HepG2 (cell line): ENCODE results near the gene PAMR1. TPM values are rescaled to one million over a fixed set of nuclear protein-coding genes. Genes with fewer than 3 reads are reported as not detected.
A peak's percentile ranks its signal among the peaks of the same experiment; 100 is the strongest.

Experiments
- CREM ChIP-seq, 2 experiments: sonication (generic) in 1 of 2; formaldehyde crosslinking in 1 of 2; IDR thresholded peaks; 2 replicates each; pipeline versions ENCODE4 v1.4.0 to v1.6.1; 2016 to 2020; ENCODE audit warnings: antibody characterized with exemption in 1 of 2, mild to moderate bottlenecking in 1 of 2, missing genetic modification reagents in 1 of 2
- HNRNPLL ChIP-seq: fragments of 200-400 bp; formaldehyde crosslinking; IDR thresholded peaks from 2 replicates; pipeline ENCODE4 v1.6.1; 2017; ENCODE audit warnings: mild to moderate bottlenecking, low read depth, low read length; ENCODE audit not compliant: poor library complexity, severe bottlenecking
- HOXA9 ChIP-seq: sonication (generic); formaldehyde crosslinking; IDR thresholded peaks from 2 replicates; pipeline ENCODE4 v1.8.1; 2022; ENCODE audit warnings: missing genetic modification reagents, mild to moderate bottlenecking, moderate library complexity, borderline replicate concordance
- JARID2 ChIP-seq: sonication (generic); formaldehyde crosslinking; IDR thresholded peaks from 2 replicates; pipeline ENCODE4 v1.8.1; 2023; ENCODE audit warnings: missing genetic modification reagents, inconsistent platforms; ENCODE audit not compliant: insufficient replicate concordance
- KLF15 ChIP-seq: sonication (generic); formaldehyde crosslinking; IDR thresholded peaks from 2 replicates; pipeline ENCODE4 v1.8.1; 2023; ENCODE audit warnings: borderline replicate concordance, mild to moderate bottlenecking, inconsistent platforms, missing genetic modification reagents, mixed read lengths
- MATR3 ChIP-seq: sonication (generic); formaldehyde crosslinking; IDR thresholded peaks from 2 replicates; pipeline ENCODE4 v1.4.0; 2020; ENCODE audit warnings: missing genetic modification reagents
- MLLT10 ChIP-seq: sonication (generic); formaldehyde crosslinking; IDR thresholded peaks from 2 replicates; pipeline ENCODE4 v1.4.0; 2020; ENCODE audit warnings: missing genetic modification reagents
- NFYC ChIP-seq: IDR thresholded peaks from 2 replicates; pipeline ENCODE4 v1.6.1; 2016; ENCODE audit warnings: missing genetic modification reagents, missing compliant biosample characterization
- PCBP1 ChIP-seq: fragments of 200-400 bp; formaldehyde crosslinking; IDR thresholded peaks from 2 replicates; pipeline ENCODE4 v1.6.1; 2017; ENCODE audit warnings: mild to moderate bottlenecking, low read depth, low read length, borderline replicate concordance
- PLRG1 ChIP-seq: fragments of 450-650 bp; conservative IDR thresholded peaks from 2 replicates; pipeline ENCODE4 v1.6.1; 2016
- RFX5 ChIP-seq: IDR thresholded peaks from 2 replicates; pipeline ENCODE4 v1.6.1; 2011; ENCODE audit warnings: low read depth, low read length, improper control_type of control experiment
- SCMH1 ChIP-seq: sonication (generic); formaldehyde crosslinking; IDR thresholded peaks from 2 replicates; pipeline ENCODE4 v1.9.0; 2021; ENCODE audit warnings: missing genetic modification reagents, mild to moderate bottlenecking, borderline replicate concordance
- SMAD3 ChIP-seq: sonication (generic); formaldehyde crosslinking; IDR thresholded peaks from 2 replicates; pipeline ENCODE4 v1.4.0; 2020; ENCODE audit warnings: missing genetic modification reagents
- SSRP1 ChIP-seq: IDR thresholded peaks from 2 replicates; pipeline ENCODE4 v1.6.1; 2016; ENCODE audit warnings: control low read depth
- SYNCRIP ChIP-seq: fragments of 200-400 bp; formaldehyde crosslinking; IDR thresholded peaks from 2 replicates; pipeline ENCODE4 v1.6.1; 2018; ENCODE audit warnings: mild to moderate bottlenecking, low read depth, low read length; ENCODE audit not compliant: insufficient read depth
- TCF7L2 ChIP-seq: IDR thresholded peaks from 2 replicates; pipeline ENCODE4 v1.6.1; 2011; ENCODE audit warnings: mild to moderate bottlenecking, low read depth, low read length, moderate library complexity
- ZBTB8A ChIP-seq: sonication (generic); formaldehyde crosslinking; IDR thresholded peaks from 2 replicates; pipeline ENCODE4 v1.4.0; 2020; ENCODE audit warnings: mild to moderate bottlenecking, low read depth, missing genetic modification reagents, borderline replicate concordance
- ZFP91 ChIP-seq: sonication (generic); formaldehyde crosslinking; IDR thresholded peaks from 2 replicates; pipeline ENCODE4 v1.9.0; 2022; ENCODE audit warnings: missing genetic modification reagents, mild to moderate bottlenecking, borderline replicate concordance
- ZNF605 ChIP-seq: sonication (generic); formaldehyde crosslinking; IDR thresholded peaks from 2 replicates; pipeline ENCODE4 v1.8.0; 2022; ENCODE audit warnings: mild to moderate bottlenecking, missing genetic modification reagents
- ZNF607 ChIP-seq: sonication (generic); formaldehyde crosslinking; IDR thresholded peaks from 2 replicates; pipeline ENCODE4 v1.5.1; 2020; ENCODE audit warnings: missing genetic modification reagents, mild to moderate bottlenecking, borderline replicate concordance
- ZNF709 ChIP-seq: sonication (generic); formaldehyde crosslinking; IDR thresholded peaks from 2 replicates; pipeline ENCODE4 v1.5.0; 2020; ENCODE audit warnings: mild to moderate bottlenecking, missing genetic modification reagents
- polyA plus RNA-seq, 8 experiments: library from polyadenylated mRNA; depleted of rRNA in 3 of 8; stranded (reverse) in 7 of 8; unstranded in 1 of 8; fragments of >200 nt; fragmentation: Illumina TruSeq in 4 of 8; extraction: Trizol in 4 of 8; gene quantifications; 2 replicates each; pipeline versions ENCODE4 v1.2.1 to v1.2.3, GENCODE V29; 2011 to 2016; ENCODE audit warnings: low read depth in 4 of 8, missing spikeins in 1 of 8, mixed read lengths in 1 of 8; ENCODE audit not compliant: insufficient read depth in 1 of 8
- total RNA-seq, 5 experiments: library from RNA; depleted of rRNA; stranded (reverse); fragments of >200 nt; fragmentation: Illumina TruSeq; extraction: Trizol; gene quantifications; 2 replicates each; pipeline ENCODE4 v1.2.3, GENCODE V29; 2016; ENCODE audit warnings: low read depth in 1 of 5
- TF ChIP-seq, protein P1 (sequence below): sonication (generic); formaldehyde crosslinking; IDR thresholded peaks from 2 replicates; pipeline ENCODE4 v1.4.0; 2020; ENCODE audit warnings: missing genetic modification reagents, borderline replicate concordance
- TF ChIP-seq, protein P2 (sequence below): sonication (generic); formaldehyde crosslinking; IDR thresholded peaks from 2 replicates; pipeline ENCODE4 v1.4.0; 2020; ENCODE audit warnings: missing genetic modification reagents

PAMR1 gene
- total and polyA plus RNA-seq, 2 of the 13 experiments (the other 11 are each of a cell fraction or from before 2014, with no cell fraction given), result not detected

DNA sequence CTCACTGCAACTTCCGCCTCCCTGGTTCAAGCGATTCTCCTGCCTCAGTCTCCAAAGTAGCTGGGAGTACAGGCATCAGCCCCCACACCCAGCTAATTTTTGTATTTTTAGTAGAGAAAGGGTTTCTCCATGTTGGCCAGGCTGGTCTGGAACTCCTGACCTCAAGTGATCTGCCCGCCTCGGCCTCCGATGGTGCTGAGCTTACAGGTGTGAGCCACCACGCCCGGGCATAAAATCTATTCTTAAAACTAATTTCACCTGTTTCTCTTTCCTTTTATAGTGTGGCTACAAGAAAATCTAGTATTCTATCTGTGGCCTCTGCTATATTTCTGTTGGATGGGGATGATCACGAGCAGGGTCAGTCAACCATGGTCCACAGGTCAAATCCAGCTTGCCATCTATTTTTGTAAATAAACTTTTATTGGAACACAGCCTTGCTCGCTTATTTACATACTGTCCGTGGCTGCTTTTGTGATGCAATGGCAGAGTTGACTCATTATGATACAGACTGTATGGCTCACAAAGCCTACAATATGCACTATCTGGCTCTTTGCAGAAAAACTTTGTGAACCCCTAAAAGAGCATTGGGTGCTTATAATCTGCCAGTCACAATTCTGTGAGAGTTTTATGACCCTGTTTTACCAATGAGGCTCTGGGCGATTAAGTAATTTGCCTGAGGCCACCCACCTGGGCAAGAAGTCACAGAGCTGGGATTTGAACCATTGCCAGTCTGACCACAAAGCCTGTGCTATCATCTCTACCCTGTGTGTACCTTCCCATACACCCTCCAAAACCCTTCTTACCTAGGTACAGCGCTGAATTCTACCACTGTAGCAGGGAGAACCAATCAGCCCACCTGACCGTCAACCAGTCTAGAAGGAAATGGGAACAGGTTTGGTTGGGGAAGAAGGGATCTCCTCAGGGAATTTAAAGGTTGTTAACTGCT, 134.4 kb downstream of the PAMR1 start (continued):
- no peak for TF ChIP-seq HNRNPLL
- TF ChIP-seq ZNF607 (CRISPR knock-in tag), result no peak
- TF ChIP-seq MLLT10, result no peak
- no peak for TF ChIP-seq ZBTB8A
- TF ChIP-seq SSRP1 (CRISPR knock-in tag), result no peak
- TF ChIP-seq NFYC (CRISPR knock-in tag), result no peak
- TF ChIP-seq ZNF605 (CRISPR knock-in tag), result no peak
- TF ChIP-seq KLF15 (CRISPR knock-in tag), result no peak
- no peak for TF ChIP-seq RFX5
- TF ChIP-seq SMAD3 (CRISPR knock-in tag), result no peak
- TF ChIP-seq HOXA9, result no peak
- no peak for TF ChIP-seq JARID2 (CRISPR knock-in tag)
- TF ChIP-seq TCF7L2, result no peak
- TF ChIP-seq PLRG1, result no peak
- TF ChIP-seq SYNCRIP, result no peak
- TF ChIP-seq ZNF709 (CRISPR knock-in tag), result no peak
- TF ChIP-seq CREM (IDR thresholded peaks at IDR 0.05), result peak; percentile 40; the same call in 1 of the 2 replicates
- no peak for TF ChIP-seq CREM (CRISPR knock-in tag; IDR thresholded peaks at IDR 0.05)
- no peak for TF ChIP-seq ZFP91
- TF ChIP-seq, protein P1, sequence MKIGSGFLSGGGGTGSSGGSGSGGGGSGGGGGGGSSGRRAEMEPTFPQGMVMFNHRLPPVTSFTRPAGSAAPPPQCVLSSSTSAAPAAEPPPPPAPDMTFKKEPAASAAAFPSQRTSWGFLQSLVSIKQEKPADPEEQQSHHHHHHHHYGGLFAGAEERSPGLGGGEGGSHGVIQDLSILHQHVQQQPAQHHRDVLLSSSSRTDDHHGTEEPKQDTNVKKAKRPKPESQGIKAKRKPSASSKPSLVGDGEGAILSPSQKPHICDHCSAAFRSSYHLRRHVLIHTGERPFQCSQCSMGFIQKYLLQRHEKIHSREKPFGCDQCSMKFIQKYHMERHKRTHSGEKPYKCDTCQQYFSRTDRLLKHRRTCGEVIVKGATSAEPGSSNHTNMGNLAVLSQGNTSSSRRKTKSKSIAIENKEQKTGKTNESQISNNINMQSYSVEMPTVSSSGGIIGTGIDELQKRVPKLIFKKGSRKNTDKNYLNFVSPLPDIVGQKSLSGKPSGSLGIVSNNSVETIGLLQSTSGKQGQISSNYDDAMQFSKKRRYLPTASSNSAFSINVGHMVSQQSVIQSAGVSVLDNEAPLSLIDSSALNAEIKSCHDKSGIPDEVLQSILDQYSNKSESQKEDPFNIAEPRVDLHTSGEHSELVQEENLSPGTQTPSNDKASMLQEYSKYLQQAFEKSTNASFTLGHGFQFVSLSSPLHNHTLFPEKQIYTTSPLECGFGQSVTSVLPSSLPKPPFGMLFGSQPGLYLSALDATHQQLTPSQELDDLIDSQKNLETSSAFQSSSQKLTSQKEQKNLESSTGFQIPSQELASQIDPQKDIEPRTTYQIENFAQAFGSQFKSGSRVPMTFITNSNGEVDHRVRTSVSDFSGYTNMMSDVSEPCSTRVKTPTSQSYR (CRISPR knock-in tag), result no peak
- no peak for TF ChIP-seq MATR3 (CRISPR knock-in tag)
- TF ChIP-seq, protein P2, sequence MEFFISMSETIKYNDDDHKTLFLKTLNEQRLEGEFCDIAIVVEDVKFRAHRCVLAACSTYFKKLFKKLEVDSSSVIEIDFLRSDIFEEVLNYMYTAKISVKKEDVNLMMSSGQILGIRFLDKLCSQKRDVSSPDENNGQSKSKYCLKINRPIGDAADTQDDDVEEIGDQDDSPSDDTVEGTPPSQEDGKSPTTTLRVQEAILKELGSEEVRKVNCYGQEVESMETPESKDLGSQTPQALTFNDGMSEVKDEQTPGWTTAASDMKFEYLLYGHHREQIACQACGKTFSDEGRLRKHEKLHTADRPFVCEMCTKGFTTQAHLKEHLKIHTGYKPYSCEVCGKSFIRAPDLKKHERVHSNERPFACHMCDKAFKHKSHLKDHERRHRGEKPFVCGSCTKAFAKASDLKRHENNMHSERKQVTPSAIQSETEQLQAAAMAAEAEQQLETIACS, result no peak
- no peak for TF ChIP-seq SCMH1 (CRISPR knock-in tag)
- TF ChIP-seq PCBP1, result no peak
